IMR-90 (cell line): ENCODE measurements around the gene ZEB2. TPM values are rescaled to one million over a fixed set of nuclear protein-coding genes. Genes with fewer than 3 reads are reported as not detected.
A peak's percentile ranks its signal among the peaks of the same experiment; 100 is the strongest.

Experiments used
- ATAC-seq: fragments of 200-7000 bp; cut with Tn5 transposase; 2 replicates; pipeline ENCODE4 v1.9.1; 2020; ENCODE audit warnings: low read depth, mild to moderate bottlenecking, moderate library complexity
- BruUV-seq: library from RNA; stranded (reverse); fragments of 400-500 nt; replicated peaks from 2 replicates; lab custom pipeline; 2021; lab: Mats Ljungman, UMichigan
- CTCF ChIA-PET: fragments of 300-600 bp; formaldehyde crosslinking; extraction: SDS; loops from one replicate; lab custom pipeline; 2021; ENCODE audit warnings: antibody characterized with exemption; lab: Yijun Ruan, JAX
- POLR2A ChIA-PET: fragments of 300-600 bp; sonication (Branson Sonifier 250); formaldehyde crosslinking; loops from one replicate; lab custom pipeline; 2022; ENCODE audit warnings: antibody characterized with exemption; ENCODE audit not compliant: unreplicated experiment; lab: Charles Lee
- DNase-seq: peaks from one replicate; pipeline ENCODE4 v3.0.0; 2013
- H2AFZ ChIP-seq: replicated peaks from 2 replicates; pipeline ENCODE3; 2013; ENCODE audit warnings: low read length, mild to moderate bottlenecking; ENCODE audit not compliant: poor library complexity
- H2AK5ac ChIP-seq: 2 replicates; pipeline ENCODE4 v1.6.1; 2013; ENCODE audit warnings: low read depth, low read length, inconsistent platforms
- H2AK9ac ChIP-seq: replicated peaks from 2 replicates; pipeline ENCODE3; 2013; ENCODE audit warnings: mild to moderate bottlenecking, low read depth, low read length, moderate library complexity; ENCODE audit not compliant: poor library complexity
- H2BK120ac ChIP-seq: 2 replicates; pipeline ENCODE4 v1.6.1; 2013; ENCODE audit warnings: low read depth, low read length, inconsistent platforms
- H2BK15ac ChIP-seq: 3 replicates; pipeline ENCODE4 v1.6.1; 2013; ENCODE audit warnings: low read depth, low read length, inconsistent platforms
- H2BK20ac ChIP-seq: 2 replicates; pipeline ENCODE4 v1.6.1; 2013; ENCODE audit warnings: low read depth, mild to moderate bottlenecking, inconsistent platforms, low read length, moderate library complexity
- H2BK5ac ChIP-seq: 2 replicates; pipeline ENCODE4 v1.6.1; 2013; ENCODE audit warnings: mild to moderate bottlenecking, low read depth, low read length, inconsistent platforms; ENCODE audit not compliant: poor library complexity, severe bottlenecking
- H3K14ac ChIP-seq: replicated peaks from 2 replicates; pipeline ENCODE4 v1.6.1; 2013; ENCODE audit warnings: low read depth, low read length, inconsistent platforms
- H3K18ac ChIP-seq: 2 replicates; pipeline ENCODE4 v1.6.1; 2013; ENCODE audit warnings: low read depth, low read length, control low read depth
- H3K23ac ChIP-seq: 2 replicates; pipeline ENCODE4 v1.6.1; 2013; ENCODE audit warnings: low read depth, low read length, inconsistent platforms
- H3K27ac ChIP-seq: 2 replicates; pipeline ENCODE4 v1.5.1; 2013; ENCODE audit warnings: mild to moderate bottlenecking, control low read depth, low read length; ENCODE audit not compliant: insufficient read depth
- H3K27me3 ChIP-seq: 2 replicates; pipeline ENCODE4 v1.6.1; 2013; ENCODE audit warnings: low read length; ENCODE audit not compliant: control insufficient read depth, insufficient read depth
- H3K36me3 ChIP-seq: 2 replicates; pipeline ENCODE4 v1.6.1; 2013; ENCODE audit warnings: low read length, mixed read lengths; ENCODE audit not compliant: control insufficient read depth, insufficient read depth
- H3K4ac ChIP-seq: 2 replicates; pipeline ENCODE4 v1.6.1; 2013; ENCODE audit warnings: low read depth, low read length, inconsistent platforms
- H3K4me1 ChIP-seq: 2 replicates; pipeline ENCODE4 v1.6.1; 2013; ENCODE audit warnings: low read length, mixed read lengths; ENCODE audit not compliant: control insufficient read depth, insufficient read depth
- H3K4me2 ChIP-seq: 2 replicates; pipeline ENCODE4 v1.6.1; 2013; ENCODE audit warnings: low read depth, mild to moderate bottlenecking, control low read depth, low read length, moderate library complexity
- H3K4me3 ChIP-seq: 2 replicates; pipeline ENCODE4 v1.5.1; 2013; ENCODE audit warnings: low read depth, mild to moderate bottlenecking, control low read depth, low read length, moderate library complexity; ENCODE audit not compliant: insufficient read depth
- H3K56ac ChIP-seq: 2 replicates; pipeline ENCODE4 v1.6.1; 2013; ENCODE audit warnings: low read length, inconsistent platforms; ENCODE audit not compliant: insufficient read depth; ENCODE audit errors: extremely low read depth
- H3K79me1 ChIP-seq, 2 experiments: 2 replicates each; pipeline ENCODE4 v1.6.1; 2013; ENCODE audit warnings: low read length in 2 of 2, inconsistent platforms in 1 of 2, low read depth in 1 of 2
- H3K9ac ChIP-seq: 2 replicates; pipeline ENCODE4 v1.6.1; 2013; ENCODE audit warnings: low read depth, low read length, control low read depth
- H3K9me1 ChIP-seq: 2 replicates; pipeline ENCODE4 v1.6.1; 2013; ENCODE audit warnings: low read length, inconsistent platforms; ENCODE audit not compliant: insufficient read depth
- H3K9me3 ChIP-seq: 2 replicates; pipeline ENCODE4 v1.6.1; 2013; ENCODE audit warnings: low read length; ENCODE audit not compliant: control insufficient read depth, insufficient read depth
- H4K20me1 ChIP-seq: 2 replicates; pipeline ENCODE4 v1.6.1; 2013; ENCODE audit warnings: low read length, inconsistent platforms; ENCODE audit not compliant: insufficient read depth
- H4K5ac ChIP-seq: 2 replicates; pipeline ENCODE4 v1.6.1; 2013; ENCODE audit warnings: mild to moderate bottlenecking, low read depth, low read length, control low read depth
- H4K8ac ChIP-seq, 2 experiments: 2 replicates each; pipeline ENCODE4 v1.6.1; 2013; ENCODE audit warnings: low read depth in 2 of 2, low read length in 2 of 2, control low read depth in 1 of 2, inconsistent platforms in 1 of 2
- H4K91ac ChIP-seq: 2 replicates; pipeline ENCODE4 v1.6.1; 2013; ENCODE audit warnings: low read depth, low read length, inconsistent platforms; ENCODE audit not compliant: insufficient read depth
- BHLHE40 ChIP-seq: fragments of 150-350 bp; IDR thresholded peaks from 2 replicates; pipeline ENCODE4 v1.6.1; 2016; ENCODE audit warnings: mild to moderate bottlenecking, low read depth, low read length
- CHD1 ChIP-seq: IDR thresholded peaks from 2 replicates; pipeline ENCODE4 v1.6.1; 2012; ENCODE audit warnings: low read depth, low read length, improper control_type of control experiment
- ELK1 ChIP-seq: fragments of 150-350 bp; IDR thresholded peaks from 2 replicates; pipeline ENCODE4 v1.6.1; 2016; ENCODE audit warnings: low read depth, mild to moderate bottlenecking, low read length, moderate library complexity, borderline replicate concordance
- FOS ChIP-seq: fragments of 150-350 bp; IDR thresholded peaks from 2 replicates; pipeline ENCODE4 v1.6.1; 2016; ENCODE audit warnings: low read depth, low read length
- MAFK ChIP-seq: IDR thresholded peaks from 2 replicates; pipeline ENCODE4 v1.6.1; 2012; ENCODE audit warnings: low read depth, low read length, improper control_type of control experiment
- MAZ ChIP-seq: IDR thresholded peaks from 2 replicates; pipeline ENCODE4 v1.6.1; 2012; ENCODE audit warnings: low read depth, mild to moderate bottlenecking, low read length, improper control_type of control experiment, moderate library complexity, borderline replicate concordance
- NFE2L2 ChIP-seq: fragments of 150-350 bp; IDR thresholded peaks from 2 replicates; pipeline ENCODE4 v1.6.1; 2016; ENCODE audit warnings: low read depth, mild to moderate bottlenecking, low read length
- RFX5 ChIP-seq: IDR thresholded peaks from 2 replicates; pipeline ENCODE4 v1.8.0; 2012; ENCODE audit warnings: low read depth, mild to moderate bottlenecking, low read length, moderate library complexity
- USF2 ChIP-seq: fragments of 150-350 bp; IDR thresholded peaks from 2 replicates; pipeline ENCODE4 v1.6.1; 2017; ENCODE audit warnings: mild to moderate bottlenecking, antibody characterized with exemption, low read length, low read depth
- WGBS, 2 experiments: methylation state at CpG; one replicate each; pipeline versions ENCODE4 v1.1.5 to v1.1.7; 2013; ENCODE audit warnings: missing lambda C conversion rate in 2 of 2; ENCODE audit not compliant: insufficient read length in 1 of 2; ENCODE audit errors: extremely low coverage in 2 of 2; 5-methylcytosine and 5-hydroxymethylcytosine counted together
- dilution Hi-C: fragments of 300-500 bp; cut with HindIII; formaldehyde crosslinking; loops from one replicate; pipeline ENCODE4 v1.14.3; 2018; ENCODE audit warnings: low sequenced_read_pairs; ENCODE audit not compliant: unreplicated experiment
- in situ Hi-C: fragments of 300-500 bp; cut with MboI; formaldehyde crosslinking; loops from 3 replicates; pipeline ENCODE4 v1.14.3; 2019; ENCODE audit warnings: low sequenced_read_pairs, inconsistent platforms, mixed read lengths
- intact Hi-C: fragments of 100-400 bp; cut with micrococcal nuclease; formaldehyde crosslinking; loops from 2 replicates; pipeline ENCODE4 v1.10.0; 2022
- polyA plus RNA-seq, 3 experiments: library from polyadenylated mRNA; depleted of rRNA; stranded (reverse); fragments of >200 nt; gene quantifications; 2 replicates each; pipeline ENCODE4 v1.2.3, GENCODE V29; 2012; ENCODE audit warnings: low replicate concordance in 1 of 3
- total RNA-seq: library from RNA; depleted of rRNA; stranded (reverse); fragments of >200 nt; gene quantifications from 2 replicates; pipeline ENCODE4 v1.2.3, GENCODE V29; 2012

The ZEB2 gene
- total and polyA plus RNA-seq, 2 of the 4 experiments (the other 2 are of a cell fraction), result 22.4 to 50.9 TPM

GRCh38 chr2:144358979-144359541 lies 160.9 kb downstream of the ZEB2 start:
- H2BK15ac ChIP-seq, result peak overlapping the region; percentile 34; the same call in 2 of the 3 replicates
- H3K14ac ChIP-seq, result peak overlapping the region; percentile 20
- peak overlapping the region; percentile 97 for H2BK20ac ChIP-seq
- no peaks in the 10 kb centered on the region for H3K36me3 ChIP-seq
- intact Hi-C loops (no loop called here), dilution Hi-C loops (no loop called here), in situ Hi-C loops (no loop called here)
- no peaks in the 10 kb centered on the region for H3K27me3 ChIP-seq
- H2BK5ac ChIP-seq, result peak overlapping the region; percentile 94
- H3K9ac ChIP-seq, result no peak overlapping the region
- H3K4me1 ChIP-seq, result peaks cover 11% of the 10 kb centered on the region; the same call in 1 of the 2 replicates
- no peaks in the 10 kb centered on the region for H3K9me3 ChIP-seq
- H4K8ac ChIP-seq, result peak overlapping the region in 1 of 2 experiments; percentile 66; a peak in 2 of 4 replicates
- no CpG with 5 or more reads among the region's 4 CpGs for WGBS, 2 experiments
- no TSS peak for BruUV-seq
- H2BK120ac ChIP-seq, result peak overlapping the region; percentile 82
- peak overlapping the region; percentile 85 for H2AK9ac ChIP-seq
- H3K4me3 ChIP-seq, result no peak overlapping the region
- H4K5ac ChIP-seq, result peak overlapping the region; percentile 49
- H3K4ac ChIP-seq, result peak overlapping the region; percentile 78
- TF ChIP-seq USF2, result no peak
- TF ChIP-seq MAFK, result peak; percentile 85
- no peak for TF ChIP-seq RFX5
- TF ChIP-seq CHD1, result no peak
- TF ChIP-seq NFE2L2, result peak; percentile 78
- no peak for TF ChIP-seq MAZ
- TF ChIP-seq BHLHE40, result no peak
- no peak for TF ChIP-seq ELK1
- no peak for TF ChIP-seq FOS
- peak; percentile 48 for ATAC-seq
- POLR2A ChIA-PET, result no interaction called here
- peak overlapping the region; percentile 15 for H3K23ac ChIP-seq
- H2AK5ac ChIP-seq, result peak overlapping the region; percentile 23; the same call in 1 of the 2 replicates
- peak overlapping the region; percentile 30; the same call in 1 of the 2 replicates for H3K4me2 ChIP-seq
- H3K9me1 ChIP-seq, result peaks cover 5% of the 10 kb centered on the region; the same call in 1 of the 2 replicates
- CTCF ChIA-PET, result no interaction called here
- H3K27ac ChIP-seq, result peak overlapping the region; percentile 28
- peak; percentile 71 for DNase-seq
- peak overlapping the region; percentile 12; the same call in 1 of the 2 replicates for H3K56ac ChIP-seq
- no peaks in the 10 kb centered on the region for H4K20me1 ChIP-seq
- H4K91ac ChIP-seq, result peak overlapping the region; percentile 60
- H2AFZ ChIP-seq, result peak overlapping the region; percentile 60
- H3K18ac ChIP-seq, result peak overlapping the region; percentile 91
- H3K79me1 ChIP-seq, result 0 out of 4 replicates have a peak, but pooled peaks cover 0 to 4% of the 10 kb centered on the region in 2 experiments
